Natural killer cell (primary cell): ENCODE data around the gene FARS2. TPM values are rescaled to one million over a fixed set of nuclear protein-coding genes. Genes with fewer than 3 reads are reported as not detected.

Experiments used
- ATAC-seq, 3 donors: fragments of 150-1000 bp in 2 of 3; fragments of 200-7000 bp in 1 of 3; cut with Tn5 transposase; 1 replicate in 1 of 3; 2 replicates in 2 of 3; pipeline ENCODE4 v1.10.0; 2021; ENCODE audit warnings: mild to moderate bottlenecking in 2 of 3, moderate library complexity in 2 of 3
- DNase-seq, 2 donors: peaks; one replicate each; pipeline versions ENCODE4 v3.0.0 to v3.0.0-alpha.2; 2013 to 2021; ENCODE audit warnings: mixed read lengths in 1 of 2
- H3K27ac ChIP-seq: one replicate; pipeline ENCODE4 v1.5.1; 2013; ENCODE audit warnings: mild to moderate bottlenecking, low read length
- H3K27me3 ChIP-seq: one replicate; pipeline ENCODE4 v1.6.1; 2013; ENCODE audit warnings: low read length; ENCODE audit not compliant: control insufficient read depth, insufficient read depth
- H3K36me3 ChIP-seq: one replicate; pipeline ENCODE4 v1.6.1; 2013; ENCODE audit warnings: low read length; ENCODE audit not compliant: control insufficient read depth, insufficient read depth
- H3K4me1 ChIP-seq: one replicate; pipeline ENCODE4 v1.6.1; 2013; ENCODE audit warnings: low read length; ENCODE audit not compliant: control insufficient read depth, insufficient read depth
- H3K4me3 ChIP-seq: one replicate; pipeline ENCODE4 v1.5.1; 2013; ENCODE audit warnings: low read length
- H3K9me3 ChIP-seq: one replicate; pipeline ENCODE4 v1.6.1; 2013; ENCODE audit warnings: low read length; ENCODE audit not compliant: control insufficient read depth, insufficient read depth
- H3K27ac Mint-ChIP-seq, 2 donors: one replicate each; pipeline ENCODE4 v1.8.0; 2022; ENCODE audit warnings: mild to moderate bottlenecking in 2 of 2, mixed read lengths in 2 of 2, moderate library complexity in 1 of 2
- H3K27me3 Mint-ChIP-seq, 2 donors: one replicate each; pipeline ENCODE4 v1.8.0; 2022; ENCODE audit warnings: low read depth in 2 of 2, mixed read lengths in 2 of 2
- H3K36me3 Mint-ChIP-seq: one replicate; pipeline ENCODE4 v1.8.0; 2022; ENCODE audit warnings: mixed read lengths
- H3K4me1 Mint-ChIP-seq, 2 donors: one replicate each; pipeline ENCODE4 v1.8.0; 2022; ENCODE audit warnings: mixed read lengths in 2 of 2
- H3K4me3 Mint-ChIP-seq: one replicate; pipeline ENCODE4 v1.8.0; 2022; ENCODE audit warnings: mild to moderate bottlenecking, moderate library complexity, mixed read lengths
- H3K9me3 Mint-ChIP-seq, 2 donors: one replicate each; pipeline ENCODE4 v1.8.0; 2022; ENCODE audit warnings: mixed read lengths in 2 of 2
- CTCF ChIP-seq: fragments of 200-600 bp; IDR thresholded peaks from one replicate; pipeline ENCODE4 v1.8.0; 2022; ENCODE audit warnings: antibody characterized with exemption
- WGBS: methylation state at CpG from one replicate; pipeline ENCODE4 v1.1.7; 2013; ENCODE audit warnings: missing lambda C conversion rate; ENCODE audit not compliant: insufficient coverage; 5-methylcytosine and 5-hydroxymethylcytosine counted together
- intact Hi-C: fragments of 100-400 bp; cut with micrococcal nuclease; formaldehyde crosslinking; loops from one replicate; pipeline ENCODE4 v1.14.2; 2022
- total RNA-seq, 4 donors: library from RNA; stranded (reverse); fragments of 120-200 nt in 1 of 4; gene quantifications; one replicate each; pipeline versions ENCODE4 v1.2.3 to v1.2.4, GENCODE V29; 2013 to 2022

Gene FARS2
- total RNA-seq, 3 donors from 2014 or later (not counting 1 experiment from before 2014, with no cell fraction given): 15.3 to 24.8 (median 22.7) TPM

DNA sequence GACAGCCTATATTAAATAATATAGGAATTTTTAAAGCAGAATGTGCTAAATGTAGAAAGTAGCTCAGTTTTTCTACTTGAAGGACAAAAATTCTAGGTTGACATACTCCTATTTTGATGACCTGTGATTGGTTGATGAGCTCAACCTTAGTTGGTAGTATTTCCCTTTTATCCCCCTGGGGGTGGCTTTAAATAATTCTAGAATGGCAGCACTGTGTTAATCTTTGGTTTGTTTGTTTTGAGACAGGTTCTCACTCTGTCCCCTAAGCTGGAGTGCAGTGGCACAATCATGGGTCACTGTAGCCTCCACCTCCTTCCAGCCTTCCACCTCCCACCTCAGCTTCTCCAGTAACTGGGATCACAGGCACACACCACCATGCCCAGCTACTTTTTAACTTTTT, 29.2 kb downstream of the FARS2 start:
- no peaks in the 10 kb centered on the region for H3K9me3 Mint-ChIP-seq
- H3K4me1 Mint-ChIP-seq: peaks cover 45 to 46% of the 10 kb centered on the region in 2 donors
- Histone ChIP-seq H3K9me3 (no peaks in the 10 kb centered on the region), H3K27me3 (no peaks in the 10 kb centered on the region), H3K36me3 (no peaks in the 10 kb centered on the region), H3K4me1 (peaks cover 8% of the 10 kb centered on the region), H3K4me3 (no peak overlapping the region), H3K27ac (no peak overlapping the region)
- H3K27me3 Mint-ChIP-seq: no peaks in the 10 kb centered on the region
- intact Hi-C loops: no loop called here
- no peak overlapping the region for H3K27ac Mint-ChIP-seq
- no peak for TF ChIP-seq CTCF
- ATAC-seq (no peak), DNase-seq (no peak)
- H3K36me3 Mint-ChIP-seq: no peaks in the 10 kb centered on the region
- no peak overlapping the region for H3K4me3 Mint-ChIP-seq

- H3K27me3 ChIP-seq: no peaks in the 10 kb centered on the region
- no peaks in the 10 kb centered on the region for H3K36me3 ChIP-seq
- intact Hi-C loops: no loop called here
- Mint-ChIP-seq H3K27ac (no peak overlapping the region), H3K36me3 (no peaks in the 10 kb centered on the region), H3K4me3 (no peak overlapping the region), H3K4me1 (peaks cover 48% of the 10 kb centered on the region in 2 donors), H3K9me3 (no peaks in the 10 kb centered on the region), H3K27me3 (no peaks in the 10 kb centered on the region)
- peaks cover 8% of the 10 kb centered on the region for H3K4me1 ChIP-seq
- DNase-seq (no peak), ATAC-seq (no peak)
- TF ChIP-seq CTCF: no peak
- H3K4me3 ChIP-seq: no peak overlapping the region
- WGBS: 94% methylated on average over 1 of the region's 1 CpG
- no peak overlapping the region for H3K27ac ChIP-seq
- H3K9me3 ChIP-seq: no peaks in the 10 kb centered on the region
Observed at GRCh38 chr6:5292154-5292553, 30.8 kb downstream of the FARS2 start.

- intact Hi-C loops: no loop called here
- Mint-ChIP-seq H3K4me3 (no peak overlapping the region), H3K9me3 (no peaks in the 10 kb centered on the region), H3K4me1 (peaks cover 37 to 38% of the 10 kb centered on the region in 2 donors), H3K36me3 (no peaks in the 10 kb centered on the region), H3K27ac (peak overlapping the region; percentile 3 to 11), H3K27me3 (no peaks in the 10 kb centered on the region)
- peaks cover 8% of the 10 kb centered on the region for H3K4me1 ChIP-seq
- ATAC-seq (no peak), DNase-seq (no peak)
- H3K4me3 ChIP-seq: no peak overlapping the region
- no peaks in the 10 kb centered on the region for H3K9me3 ChIP-seq
- WGBS: 100% methylated on average over 1 of the region's 2 CpGs
- H3K36me3 ChIP-seq: no peaks in the 10 kb centered on the region
- no peaks in the 10 kb centered on the region for H3K27me3 ChIP-seq
- H3K27ac ChIP-seq: no peak overlapping the region
- no peak for TF ChIP-seq CTCF
Observed at GRCh38 chr6:5293692-5294091, 32.4 kb downstream of the FARS2 start.

DNA sequence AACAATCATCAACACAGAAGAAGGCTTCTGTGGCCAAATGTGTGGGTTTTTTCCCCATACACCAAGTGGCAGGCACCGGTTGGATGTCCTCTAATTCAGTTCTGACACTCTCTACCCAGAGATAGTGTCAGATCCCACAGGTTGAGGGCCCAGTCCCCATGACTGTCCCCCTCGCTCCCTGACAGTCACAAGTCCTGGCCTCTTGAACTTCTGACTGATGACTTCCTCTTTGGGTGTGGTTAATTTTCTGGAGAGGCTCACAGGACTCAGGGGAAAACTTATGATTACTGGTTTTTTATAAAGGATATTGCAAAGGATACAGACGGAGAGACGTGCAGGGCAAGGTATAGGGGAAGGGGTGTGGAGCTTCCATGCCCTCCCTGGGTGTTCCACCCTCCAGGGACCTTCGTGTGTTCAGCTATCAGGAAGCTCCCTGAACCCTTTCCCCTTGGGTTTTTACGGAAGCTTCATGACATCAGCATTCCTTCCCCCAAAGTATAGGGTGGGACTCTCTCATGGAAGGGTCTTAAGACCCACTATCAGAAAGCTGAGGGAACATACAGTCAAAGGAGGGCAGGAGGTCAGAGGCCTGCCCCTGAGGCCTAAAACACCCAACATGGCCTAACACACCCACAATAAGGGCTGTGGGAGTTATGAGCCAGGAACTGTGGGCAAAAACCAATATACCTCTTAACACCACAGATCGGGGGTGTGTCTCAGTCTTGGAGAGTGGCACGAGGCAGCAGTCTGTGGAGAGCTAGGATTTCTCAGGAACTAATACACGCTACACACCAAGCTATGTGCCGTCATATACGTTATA, 33.3 kb downstream of the FARS2 start:
- Mint-ChIP-seq H3K9me3 (no peaks in the 10 kb centered on the region), H3K4me3 (no peak overlapping the region), H3K4me1 (peaks cover 33 to 37% of the 10 kb centered on the region in 2 donors), H3K27ac (peak overlapping the region; percentile 3 to 11), H3K27me3 (no peaks in the 10 kb centered on the region), H3K36me3 (no peaks in the 10 kb centered on the region)
- Histone ChIP-seq H3K36me3 (no peaks in the 10 kb centered on the region), H3K27ac (no peak overlapping the region), H3K9me3 (no peaks in the 10 kb centered on the region), H3K27me3 (no peaks in the 10 kb centered on the region), H3K4me1 (peaks cover 8% of the 10 kb centered on the region), H3K4me3 (no peak overlapping the region)
- 53% methylated on average over 8 of the region's 11 CpGs for WGBS
- DNase-seq: no peak
- peak in 2 of 3 donors; percentile 44 to 55 for ATAC-seq
- TF ChIP-seq CTCF: no peak
- intact Hi-C loops: no loop called here
